Osteoblast (primary cell): ENCODE results near the gene ROCK2. TPM values are rescaled to one million over a fixed set of nuclear protein-coding genes. Genes with fewer than 3 reads are reported as not detected.

Source experiments
- DNase-seq: peaks from one replicate; pipeline ENCODE4 v3.0.0; 2011; ENCODE audit warnings: low spot score, mixed read lengths; ENCODE audit not compliant: insufficient read length; ENCODE audit errors: missing footprints
- H2AFZ ChIP-seq: 2 replicates; pipeline ENCODE4 v1.6.0; 2011; ENCODE audit warnings: mild to moderate bottlenecking, low read length
- H3K27ac ChIP-seq: 2 replicates; pipeline ENCODE4 v1.5.1; 2011; ENCODE audit warnings: mild to moderate bottlenecking, low read depth, low read length, moderate library complexity
- H3K27me3 ChIP-seq: 2 replicates; pipeline ENCODE4 v1.6.0; 2012; ENCODE audit warnings: mild to moderate bottlenecking, control low read depth, inconsistent platforms, low read length, moderate library complexity; ENCODE audit not compliant: insufficient read depth
- H3K36me3 ChIP-seq: 2 replicates; pipeline ENCODE4 v1.5.1; 2011; ENCODE audit warnings: mild to moderate bottlenecking, low read length, control low read depth, moderate library complexity; ENCODE audit not compliant: insufficient read depth
- H3K4me1 ChIP-seq: 2 replicates; pipeline ENCODE4 v1.5.1; 2011; ENCODE audit warnings: mild to moderate bottlenecking, low read length, control low read depth, moderate library complexity; ENCODE audit not compliant: insufficient read depth
- H3K4me2 ChIP-seq: 2 replicates; pipeline ENCODE4 v1.6.0; 2011; ENCODE audit warnings: mild to moderate bottlenecking, low read length; ENCODE audit not compliant: insufficient read depth
- H3K4me3 ChIP-seq: fragments of 200-600 bp; sonication (generic); 3 replicates; pipeline ENCODE4 v1.5.1; 2012; ENCODE audit warnings: mild to moderate bottlenecking, low read length, inconsistent platforms; ENCODE audit not compliant: insufficient read depth
- H3K79me2 ChIP-seq: 2 replicates; pipeline ENCODE4 v1.6.0; 2012; ENCODE audit warnings: mild to moderate bottlenecking, low read length, control low read depth, inconsistent platforms; ENCODE audit not compliant: insufficient read depth
- H3K9me3 ChIP-seq: 2 replicates; pipeline ENCODE4 v1.5.1; 2011; ENCODE audit warnings: low read depth, low read length, control low read depth
- H4K20me1 ChIP-seq: 2 replicates; pipeline ENCODE4 v1.6.0; 2012; ENCODE audit warnings: mild to moderate bottlenecking, low read length, control low read depth; ENCODE audit not compliant: insufficient read depth
- CTCF ChIP-seq: IDR thresholded peaks from 2 replicates; pipeline ENCODE4 v1.5.1; 2011; ENCODE audit warnings: mild to moderate bottlenecking, low read depth, low read length, moderate library complexity; ENCODE audit errors: extremely low read depth
- total RNA-seq: library from RNA; depleted of rRNA; stranded (reverse); fragments of >200 nt; gene quantifications from 2 replicates; pipeline ENCODE4 v1.2.3, GENCODE V29; 2012

Gene ROCK2
- total RNA-seq, 1 donor = 59.7 TPM

- Histone ChIP-seq H3K27me3 (no peaks in the 10 kb centered on the region), H3K79me2 (no peaks in the 10 kb centered on the region), H3K4me1 (peaks cover 8% of the 10 kb centered on the region), H4K20me1 (no peaks in the 10 kb centered on the region), H2AFZ (peak overlapping the region; percentile 96), H3K4me2 (no peak overlapping the region), H3K4me3 (no peak overlapping the region), H3K27ac (no peak overlapping the region), H3K9me3 (no peaks in the 10 kb centered on the region), H3K36me3 (no peaks in the 10 kb centered on the region)
- no peak for TF ChIP-seq CTCF
- no peak for DNase-seq
Measured at GRCh38 chr2:11367170-11367730, 22.8 kb upstream of the ROCK2 start.

- DNase-seq = no peak
- Histone ChIP-seq H3K79me2 (no peaks in the 10 kb centered on the region), H3K4me2 (no peak overlapping the region), H3K27ac (no peak overlapping the region), H3K27me3 (no peaks in the 10 kb centered on the region), H3K9me3 (no peaks in the 10 kb centered on the region), H3K4me1 (peaks cover 8% of the 10 kb centered on the region), H3K4me3 (no peak overlapping the region), H2AFZ (no peak overlapping the region), H3K36me3 (no peaks in the 10 kb centered on the region), H4K20me1 (no peaks in the 10 kb centered on the region)
- TF ChIP-seq CTCF = no peak
Measured at GRCh38 chr2:11366326-11366741, 21.9 kb upstream of the ROCK2 start.

- H3K27ac ChIP-seq = no peak overlapping the region
- no peak for DNase-seq
- peak overlapping the region; percentile 56 for H2AFZ ChIP-seq
Measured at GRCh38 chr2:11365096-11365879, 20.9 kb upstream of the ROCK2 start.

More at GRCh38 chr2:11365096-11365879, 20.9 kb upstream of the ROCK2 start:
- Histone ChIP-seq H3K4me2 (no peak overlapping the region), H3K4me3 (no peak overlapping the region), H4K20me1 (no peaks in the 10 kb centered on the region), H3K27me3 (no peaks in the 10 kb centered on the region), H3K9me3 (no peaks in the 10 kb centered on the region), H3K4me1 (peaks cover 8% of the 10 kb centered on the region), H3K79me2 (no peaks in the 10 kb centered on the region), H3K36me3 (no peaks in the 10 kb centered on the region)
- no peak for TF ChIP-seq CTCF
